Ovary (tissue), 9 donors: Measurements from ENCODE around the gene MIGA2. TPM values are rescaled to one million over a fixed set of nuclear protein-coding genes. Genes with fewer than 3 reads are reported as not detected.

Source experiments
- DNase-seq, 5 donors: peaks; one replicate each; pipeline ENCODE4 v3.0.0-alpha.2; 2019 to 2020
- H3K27ac ChIP-seq, 2 donors: fragments of 200-600 bp; one replicate each; pipeline versions ENCODE4 v1.5.1 to v1.8.0; 2019 to 2022
- H3K27me3 ChIP-seq: fragments of 200-600 bp; one replicate; pipeline ENCODE4 v1.8.0; 2022
- H3K36me3 ChIP-seq: fragments of 200-600 bp; sonication (generic); one replicate; pipeline ENCODE4 v1.5.1; 2019
- H3K4me1 ChIP-seq: one replicate; pipeline ENCODE4 v1.8.1; 2013; ENCODE audit warnings: mild to moderate bottlenecking, moderate library complexity; ENCODE audit not compliant: insufficient read depth
- H3K4me3 ChIP-seq: fragments of 200-600 bp; sonication (generic); one replicate; pipeline ENCODE4 v1.5.1; 2017
- H3K9me3 ChIP-seq, 2 donors: fragments of 200-600 bp in 1 of 2; sonication (generic) in 1 of 2; one replicate each; pipeline versions ENCODE4 v1.5.1 to v1.8.1; 2013 to 2019; ENCODE audit warnings: mild to moderate bottlenecking in 1 of 2, moderate library complexity in 1 of 2
- EP300 ChIP-seq: sonication (generic); formaldehyde crosslinking; IDR thresholded peaks from one replicate; pipeline ENCODE4 v1.6.1; 2017; ENCODE audit warnings: antibody characterized with exemption
- POLR2A ChIP-seq: fragments of 450-650 bp; IDR thresholded peaks from one replicate; pipeline ENCODE4 v1.6.1; 2017; ENCODE audit warnings: antibody characterized with exemption, mild to moderate bottlenecking, moderate library complexity
- WGBS, 3 donors: extraction: QIAGEN DNeasy Blood & Tissue Kit in 1 of 3; methylation state at CpG; one replicate each; pipeline versions ENCODE4 v1.1.5 to v1.1.7; 2013 to 2017; 5-methylcytosine and 5-hydroxymethylcytosine counted together
- intact Hi-C, 4 donors: fragments of 100-400 bp; cut with DNase I; formaldehyde crosslinking; loops; one replicate each; pipeline versions ENCODE4 v1.11.0 to v1.15.1; 2022 to 2023
- polyA plus RNA-seq, 2 donors: library from polyadenylated mRNA; stranded (reverse); fragments of 200-250 nt in 1 of 2; fragments of 350-450 nt in 1 of 2; fragmentation: Illumina TruSeq in 1 of 2; extraction: RNeasy Lipid Tissue Mini Kit (QIAGEN cat#74804) in 1 of 2; gene quantifications; one replicate each; pipeline ENCODE4 v1.2.3, GENCODE V29; 2013 to 2014
- total RNA-seq, 7 donors: library from RNA; depleted of rRNA in 2 of 7; stranded (reverse); fragments of >200 nt in 2 of 7; fragmentation: NEBNext Ultra II Directional in 3 of 7; extraction: Animal tissue kit (Norgen Biotek cat#: 25700) in 3 of 7; gene quantifications; one replicate each; pipeline versions ENCODE4 v1.1.0 to v1.2.4, GENCODE V29; 2016 to 2023
- TF ChIP-seq, protein P1 (sequence below), 3 donors: fragments of 450-650 bp in 2 of 3; fragments of 200-600 bp in 1 of 3; IDR thresholded peaks; one replicate each; pipeline versions ENCODE4 v1.5.1 to v1.8.0; 2016 to 2022; ENCODE audit warnings: antibody characterized with exemption in 3 of 3, mild to moderate bottlenecking in 1 of 3
- donor health status: DM: no; HTN: no; CAD: no; lungs with moderate emphysema.
- donor health status: DM: no; HTN: no; CAD: no.
- donor health status: Bipolar disorder and iron deficiency.
- donor health status: DM: yes; HTN: yes; CAD: no.
- donor health status: DM: no; HTN: no; CAD: no.
- donor health status: DM: yes; HTN: yes; CAD: no.

Gene MIGA2
- total and polyA plus RNA-seq, 9 donors: 2.5 to 36.5 (median 23.1) TPM

GRCh38 chr9:128995791-128996190, 40.6 kb upstream of the MIGA2 start:
- no peak for DNase-seq
- WGBS, 3 donors: 95 to 98% (median 97%) methylated on average over 5 of the region's 5 CpGs
- Histone ChIP-seq H3K4me3 (no peak overlapping the region), H3K27ac (no peak overlapping the region), H3K9me3 (no peaks in the 10 kb centered on the region), H3K4me1 (no peaks in the 10 kb centered on the region), H3K36me3 (no peaks in the 10 kb centered on the region), H3K27me3 (no peaks in the 10 kb centered on the region)
- intact Hi-C loops: no loop called here
- TF ChIP-seq POLR2A (no peak), EP300 (no peak)
- TF ChIP-seq, protein P1, sequence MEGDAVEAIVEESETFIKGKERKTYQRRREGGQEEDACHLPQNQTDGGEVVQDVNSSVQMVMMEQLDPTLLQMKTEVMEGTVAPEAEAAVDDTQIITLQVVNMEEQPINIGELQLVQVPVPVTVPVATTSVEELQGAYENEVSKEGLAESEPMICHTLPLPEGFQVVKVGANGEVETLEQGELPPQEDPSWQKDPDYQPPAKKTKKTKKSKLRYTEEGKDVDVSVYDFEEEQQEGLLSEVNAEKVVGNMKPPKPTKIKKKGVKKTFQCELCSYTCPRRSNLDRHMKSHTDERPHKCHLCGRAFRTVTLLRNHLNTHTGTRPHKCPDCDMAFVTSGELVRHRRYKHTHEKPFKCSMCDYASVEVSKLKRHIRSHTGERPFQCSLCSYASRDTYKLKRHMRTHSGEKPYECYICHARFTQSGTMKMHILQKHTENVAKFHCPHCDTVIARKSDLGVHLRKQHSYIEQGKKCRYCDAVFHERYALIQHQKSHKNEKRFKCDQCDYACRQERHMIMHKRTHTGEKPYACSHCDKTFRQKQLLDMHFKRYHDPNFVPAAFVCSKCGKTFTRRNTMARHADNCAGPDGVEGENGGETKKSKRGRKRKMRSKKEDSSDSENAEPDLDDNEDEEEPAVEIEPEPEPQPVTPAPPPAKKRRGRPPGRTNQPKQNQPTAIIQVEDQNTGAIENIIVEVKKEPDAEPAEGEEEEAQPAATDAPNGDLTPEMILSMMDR (IDR thresholded peaks at IDR 0.05): no peak

- H3K27ac ChIP-seq: no peak overlapping the region
- H3K9me3 ChIP-seq: no peaks in the 10 kb centered on the region
- WGBS, 3 donors: 85 to 92% (median 88%) methylated on average over 6 of the region's 6 CpGs
- TF ChIP-seq EP300: no peak
- TF ChIP-seq, protein P1 (IDR thresholded peaks at IDR 0.05): no peak
- TF ChIP-seq POLR2A: no peak
- H3K36me3 ChIP-seq: no peaks in the 10 kb centered on the region
- no peak overlapping the region for H3K4me3 ChIP-seq
- H3K27me3 ChIP-seq: no peaks in the 10 kb centered on the region
- no peaks in the 10 kb centered on the region for H3K4me1 ChIP-seq
- intact Hi-C loops: no loop called here
- DNase-seq: peak in 1 of 5 donors; percentile 22
Measured at GRCh38 chr9:128998462-128998861, 38.0 kb upstream of the MIGA2 start.

GRCh38 chr9:128999581-129000206, 36.7 kb upstream of the MIGA2 start:
- no peaks in the 10 kb centered on the region for H3K4me1 ChIP-seq
- DNase-seq: peak in 1 of 5 donors; percentile 24
- H3K9me3 ChIP-seq: no peaks in the 10 kb centered on the region
- WGBS, 3 donors: 85 to 91% (median 89%) methylated on average over 13 of the region's 13 CpGs
- no peaks in the 10 kb centered on the region for H3K36me3 ChIP-seq
- no peak overlapping the region for H3K4me3 ChIP-seq
- H3K27ac ChIP-seq: no peak overlapping the region
- H3K27me3 ChIP-seq: no peaks in the 10 kb centered on the region
- TF ChIP-seq, protein P1 (IDR thresholded peaks at IDR 0.05): no peak
- TF ChIP-seq EP300 (no peak), POLR2A (no peak)
- intact Hi-C loops: no loop called here

DNA sequence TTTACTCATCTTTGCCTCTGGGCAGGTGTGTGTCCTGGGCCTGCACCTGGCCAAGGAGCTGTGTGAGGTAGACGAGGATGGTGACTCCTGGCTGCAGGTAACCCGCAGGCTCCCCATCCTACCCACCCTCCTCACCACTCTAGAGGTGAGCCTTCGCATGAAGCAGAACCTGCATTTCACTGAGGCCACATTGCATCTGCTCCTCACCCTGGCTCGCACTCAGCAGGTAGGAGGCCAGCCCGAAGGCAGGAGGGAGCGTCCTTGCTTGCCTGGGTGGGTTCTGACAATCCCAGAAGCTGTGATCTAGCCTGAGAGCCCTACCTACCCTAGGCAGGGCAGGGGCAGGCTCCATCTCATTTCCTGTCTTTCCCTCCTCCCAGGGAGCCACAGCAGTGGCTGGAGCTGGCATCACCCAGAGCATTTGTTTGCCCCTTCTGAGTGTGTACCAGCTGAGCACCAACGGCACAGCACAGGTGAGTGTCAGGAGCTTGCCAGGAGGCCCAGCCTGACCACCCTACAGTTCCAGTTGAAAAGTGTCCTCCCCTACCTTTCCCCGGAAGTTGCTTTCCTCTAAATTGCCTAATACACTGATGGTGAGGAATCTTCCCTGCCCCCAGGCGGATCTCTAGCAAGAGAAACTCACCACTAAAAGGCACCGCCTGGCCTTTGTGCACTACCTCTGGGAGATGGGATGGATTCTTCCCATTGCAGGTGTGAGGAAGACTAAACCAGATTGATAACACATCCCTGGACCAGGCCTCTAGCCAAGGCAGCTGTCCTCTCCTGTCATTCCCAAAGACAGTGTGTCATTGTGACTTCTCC, 34.7 kb upstream of the MIGA2 start:
- Histone ChIP-seq H3K36me3 (no peaks in the 10 kb centered on the region), H3K4me1 (peaks cover 3% of the 10 kb centered on the region), H3K9me3 (no peaks in the 10 kb centered on the region), H3K4me3 (no peak overlapping the region), H3K27ac (no peak overlapping the region), H3K27me3 (no peaks in the 10 kb centered on the region)
- TF ChIP-seq, protein P1 (IDR thresholded peaks at IDR 0.05): no peak
- no peak for TF ChIP-seq POLR2A
- peak in 1 of 5 donors; percentile 27 for DNase-seq
- intact Hi-C loops: no loop called here
- WGBS, 3 donors: 90 to 92% (median 91%) methylated on average over 10 of the region's 10 CpGs
